GM23248 (cell line): ENCODE data around the gene PPP6R3. TPM values are rescaled to one million over a fixed set of nuclear protein-coding genes. Genes with fewer than 3 reads are reported as not detected.

Experiments used
- DNase-seq: peaks from one replicate; pipeline ENCODE4 v3.0.0-alpha.2; 2015
- H2AFZ ChIP-seq: fragments of 200-600 bp; sonication (generic); 2 replicates; pipeline ENCODE4 v1.6.1; 2016; ENCODE audit warnings: antibody characterized with exemption
- H3F3A ChIP-seq: fragments of 200-600 bp; sonication (generic); 2 replicates; pipeline ENCODE4 v1.6.1; 2016; ENCODE audit warnings: mild to moderate bottlenecking, antibody characterized with exemption, mixed run types; ENCODE audit not compliant: insufficient read depth
- H3K27ac ChIP-seq: fragments of 200-600 bp; sonication (generic); 2 replicates; pipeline ENCODE4 v1.5.1; 2016; ENCODE audit warnings: mild to moderate bottlenecking
- H3K27me3 ChIP-seq: fragments of 200-600 bp; sonication (generic); replicated peaks from 2 replicates; pipeline ENCODE4 v1.6.1; 2016; ENCODE audit warnings: mild to moderate bottlenecking; ENCODE audit not compliant: insufficient read depth
- H3K36me3 ChIP-seq: fragments of 200-600 bp; sonication (generic); 2 replicates; pipeline ENCODE4 v1.6.1; 2016; ENCODE audit warnings: low read depth, mild to moderate bottlenecking
- H3K4me1 ChIP-seq: fragments of 200-600 bp; sonication (generic); 2 replicates; pipeline ENCODE4 v1.6.1; 2016; ENCODE audit warnings: mild to moderate bottlenecking; ENCODE audit not compliant: insufficient read depth
- H3K4me2 ChIP-seq: fragments of 200-600 bp; sonication (generic); one replicate; pipeline ENCODE4 v1.6.1; 2016; ENCODE audit warnings: mild to moderate bottlenecking; ENCODE audit not compliant: unreplicated experiment
- H3K4me3 ChIP-seq: fragments of 200-600 bp; sonication (generic); 2 replicates; pipeline ENCODE4 v1.5.1; 2016; ENCODE audit warnings: mild to moderate bottlenecking
- H3K79me2 ChIP-seq: fragments of 200-600 bp; sonication (generic); 2 replicates; pipeline ENCODE4 v1.6.1; 2016; ENCODE audit warnings: mild to moderate bottlenecking; ENCODE audit not compliant: insufficient read depth
- H3K9ac ChIP-seq: fragments of 200-600 bp; sonication (generic); 2 replicates; pipeline ENCODE4 v1.6.1; 2016; ENCODE audit warnings: mild to moderate bottlenecking
- H3K9me2 ChIP-seq: fragments of 200-600 bp; sonication (generic); 2 replicates; pipeline ENCODE4 v1.6.1; 2016; ENCODE audit warnings: mixed run types, mild to moderate bottlenecking, moderate library complexity; ENCODE audit not compliant: insufficient read depth
- H3K9me3 ChIP-seq: fragments of 200-600 bp; sonication (generic); one replicate; pipeline ENCODE4 v1.6.1; 2017; ENCODE audit warnings: low read depth
- H4K20me1 ChIP-seq: fragments of 200-600 bp; sonication (generic); 2 replicates; pipeline ENCODE4 v1.6.0; 2016; ENCODE audit not compliant: insufficient read depth
- EZH2 ChIP-seq: fragments of 200-600 bp; sonication (generic); IDR thresholded peaks from 2 replicates; pipeline ENCODE4 v1.6.1; 2018; ENCODE audit warnings: antibody characterized with exemption, mild to moderate bottlenecking; ENCODE audit not compliant: insufficient read depth, poor library complexity, severe bottlenecking
- EZH2phosphoT487 ChIP-seq: fragments of 200-600 bp; sonication (generic); IDR thresholded peaks from 2 replicates; pipeline ENCODE4 v1.6.1; 2018; ENCODE audit warnings: antibody characterized with exemption, moderate library complexity, mild to moderate bottlenecking, low read depth; ENCODE audit not compliant: insufficient read depth
- WGBS, 2 experiments: methylation state at CpG; one replicate each; pipeline ENCODE4 v1.1.6; 2015 to 2017; ENCODE audit warnings: low lambda C conversion rate in 2 of 2, low coverage in 1 of 2; ENCODE audit errors: missing lambda C conversion rate in 2 of 2; 5-methylcytosine and 5-hydroxymethylcytosine counted together
- in situ Hi-C: fragments of 300-500 bp; cut with MboI; formaldehyde crosslinking; loops from 2 replicates; pipeline ENCODE4 v1.15.0; 2020
- polyA plus RNA-seq: library from polyadenylated mRNA; unstranded; fragments of >200 nt; fragmentation: Nextera tagmentation; extraction: Ambion mirVana; gene quantifications from 2 replicates; pipeline ENCODE4 v1.2.1, GENCODE V29; 2016
- total RNA-seq: library from RNA; depleted of rRNA; stranded (reverse); fragments of >200 nt; shearing (Covaris generic); gene quantifications from 2 replicates; pipeline ENCODE4 v1.2.3, GENCODE V29; 2014

The PPP6R3 gene
- total and polyA plus RNA-seq, 2 experiments from 2014 or later: 47.5 to 96.0 TPM

DNA sequence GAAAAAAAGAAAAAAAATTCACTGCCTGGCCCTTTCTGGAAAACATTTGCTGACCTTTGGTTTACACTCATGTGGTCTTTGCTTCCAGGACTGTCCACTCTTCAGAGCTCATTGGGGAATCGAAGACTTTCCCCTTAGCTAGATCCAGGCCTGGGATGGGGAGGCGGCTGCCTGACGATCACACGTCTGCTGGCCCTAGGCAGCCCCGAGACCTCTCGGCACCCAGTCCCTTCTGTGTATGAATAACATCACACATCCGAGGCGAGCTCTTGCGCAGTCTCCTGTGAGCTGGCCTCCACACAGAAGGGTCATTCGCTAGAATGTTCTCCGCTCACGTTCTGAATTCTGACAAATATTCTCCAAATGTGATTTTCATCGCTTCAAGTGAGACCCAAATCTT, 198.1 kb downstream of the PPP6R3 start:
- Histone ChIP-seq H3K4me2 (no peak overlapping the region), H3K36me3 (no peaks in the 10 kb centered on the region), H2AFZ (no peak overlapping the region), H3K9me3 (no peaks in the 10 kb centered on the region), H3F3A (0 out of 2 replicates have a peak, but pooled peaks cover 3% of the 10 kb centered on the region), H3K27me3 (peaks cover 18% of the 10 kb centered on the region), H3K4me3 (no peak overlapping the region), H3K79me2 (no peaks in the 10 kb centered on the region), H3K27ac (no peak overlapping the region), H3K4me1 (peaks cover 10% of the 10 kb centered on the region; the same call in 1 of the 2 replicates), H3K9ac (no peak overlapping the region), H3K9me2 (no peaks in the 10 kb centered on the region), H4K20me1 (no peaks in the 10 kb centered on the region)
- WGBS, 2 experiments: 89 to 94% methylated on average over 13 of the region's 13 CpGs
- TF ChIP-seq EZH2phosphoT487 (no peak), EZH2 (no peak)
- in situ Hi-C loops: no loop called here
- no peak for DNase-seq

GRCh38 chr11:68659158-68659921, 198.8 kb downstream of the PPP6R3 start:
- H3K9me2 ChIP-seq: no peaks in the 10 kb centered on the region
- no peaks in the 10 kb centered on the region for H3K9me3 ChIP-seq
- TF ChIP-seq EZH2phosphoT487 (no peak), EZH2 (no peak)
- no peaks in the 10 kb centered on the region for H3K36me3 ChIP-seq
- H3F3A ChIP-seq: 0 out of 2 replicates have a peak, but pooled peaks cover 3% of the 10 kb centered on the region
- in situ Hi-C loops: no loop called here
- no peak overlapping the region for H3K4me3 ChIP-seq
- no peak overlapping the region for H3K9ac ChIP-seq
- no peaks in the 10 kb centered on the region for H4K20me1 ChIP-seq
- H3K79me2 ChIP-seq: no peaks in the 10 kb centered on the region
- no peak overlapping the region for H3K4me2 ChIP-seq
- 34 to 40% methylated on average over 21 to 22 of the region's 22 CpGs for WGBS, 2 experiments
- H3K4me1 ChIP-seq: peaks cover 10% of the 10 kb centered on the region; the same call in 1 of the 2 replicates
- DNase-seq: peak; percentile 93
- H3K27ac ChIP-seq: no peak overlapping the region
- H2AFZ ChIP-seq: no peak overlapping the region
- peaks cover 18% of the 10 kb centered on the region for H3K27me3 ChIP-seq

- H4K20me1 ChIP-seq: no peaks in the 10 kb centered on the region
- H3K4me2 ChIP-seq: no peak overlapping the region
- DNase-seq: no peak
- H3F3A ChIP-seq: 0 out of 2 replicates have a peak, but pooled peaks cover 3% of the 10 kb centered on the region
- no peaks in the 10 kb centered on the region for H3K36me3 ChIP-seq
- WGBS, 2 experiments: 78 to 82% methylated on average over 18 of the region's 18 CpGs
- H3K79me2 ChIP-seq: no peaks in the 10 kb centered on the region
- in situ Hi-C loops: no loop called here
- H3K4me3 ChIP-seq: no peak overlapping the region
- H3K9ac ChIP-seq: no peak overlapping the region
- TF ChIP-seq EZH2 (no peak), EZH2phosphoT487 (no peak)
- H3K9me3 ChIP-seq: no peaks in the 10 kb centered on the region
- H3K9me2 ChIP-seq: no peaks in the 10 kb centered on the region
- H3K4me1 ChIP-seq: peaks cover 10% of the 10 kb centered on the region; the same call in 1 of the 2 replicates
- peaks cover 25% of the 10 kb centered on the region for H3K27me3 ChIP-seq
- no peak overlapping the region for H2AFZ ChIP-seq
- no peak overlapping the region for H3K27ac ChIP-seq
These were observed 199.7 kb downstream of the PPP6R3 start for GRCh38 chr11:68660066-68660810.

DNA sequence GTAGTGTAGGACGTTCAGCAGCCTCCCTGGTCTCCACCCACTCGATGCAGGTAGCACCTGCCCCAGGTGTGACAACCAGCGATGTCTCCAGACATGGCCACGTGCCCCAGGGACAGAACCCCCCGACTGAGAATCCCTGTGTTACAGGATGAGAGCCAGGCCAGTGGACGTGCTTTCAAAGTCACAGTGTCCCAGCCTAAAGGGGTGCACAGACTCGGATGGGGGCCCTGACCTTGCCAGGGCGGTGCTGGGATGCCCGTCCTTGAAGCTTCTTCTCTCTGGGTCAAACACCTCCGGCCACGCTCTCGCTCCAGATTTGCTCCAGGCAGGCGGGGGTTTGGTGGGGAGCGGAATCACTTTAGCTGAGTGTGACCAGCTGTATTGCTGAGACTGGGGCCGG, 200.5 kb downstream of the PPP6R3 start:
- no peak for DNase-seq
- 66 to 75% methylated on average over 15 of the region's 15 CpGs for WGBS, 2 experiments
- 0 out of 2 replicates have a peak, but pooled peaks cover 3% of the 10 kb centered on the region for H3F3A ChIP-seq

More for the DNA sequence above, 200.5 kb downstream of the PPP6R3 start:
- in situ Hi-C loops: no loop called here
- H3K36me3 ChIP-seq: no peaks in the 10 kb centered on the region
- H3K4me2 ChIP-seq: no peak overlapping the region
- peaks cover 31% of the 10 kb centered on the region for H3K27me3 ChIP-seq
- H3K4me1 ChIP-seq: peaks cover 10% of the 10 kb centered on the region; the same call in 1 of the 2 replicates
- no peak overlapping the region for H3K4me3 ChIP-seq
- H3K79me2 ChIP-seq: no peaks in the 10 kb centered on the region
- H3K9me3 ChIP-seq: no peaks in the 10 kb centered on the region
- no peaks in the 10 kb centered on the region for H4K20me1 ChIP-seq
- H3K9ac ChIP-seq: no peak overlapping the region
- TF ChIP-seq EZH2phosphoT487 (no peak), EZH2 (no peak)
- no peak overlapping the region for H3K27ac ChIP-seq
- no peaks in the 10 kb centered on the region for H3K9me2 ChIP-seq
- no peak overlapping the region for H2AFZ ChIP-seq
